NCI-H2081 treated with DMSO at 0.1 percent for 48 hours (cell line): ENCODE measurements around the gene MYD88.
"Not testable (repeated sequence)": the region's sequence is repeated elsewhere in the genome, so short reads cannot be mapped to it uniquely, and the experiment has no call there.

Source experiments
- DNase-seq: peaks from one replicate; lab custom pipeline; 2025; lab: John Stamatoyannopoulos, UW

Gene MYD88

GRCh38 chr3:38126121-38126892, 12.2 kb upstream of the MYD88 start:
- no peak for DNase-seq

- DNase-seq, result no peak
Observed at GRCh38 chr3:38127611-38128302, 10.7 kb upstream of the MYD88 start.

GRCh38 chr3:38128303-38128655, 10.2 kb upstream of the MYD88 start:
- no peak for DNase-seq

- no peak for DNase-seq
Observed at GRCh38 chr3:38129058-38129457, 9.4 kb upstream of the MYD88 start.

GRCh38 chr3:38130631-38131065, 7.8 kb upstream of the MYD88 start:
- no peak for DNase-seq

GRCh38 chr3:38131621-38132369, 6.7 kb upstream of the MYD88 start:
- DNase-seq, result no peak

- no peak for DNase-seq
Observed at GRCh38 chr3:38133209-38133556, 5.3 kb upstream of the MYD88 start.

- no peak for DNase-seq
Observed at GRCh38 chr3:38133557-38134405, 4.7 kb upstream of the MYD88 start.

- not testable (repeated sequence) for DNase-seq
Observed at GRCh38 chr3:38134517-38135143, 3.8 kb upstream of the MYD88 start.

GRCh38 chr3:38135621-38136277, 2.7 kb upstream of the MYD88 start:
- not testable (repeated sequence) for DNase-seq

GRCh38 chr3:38136393-38136776, 2.1 kb upstream of the MYD88 start:
- DNase-seq, result no peak

- peak; percentile 85 for DNase-seq
Observed at GRCh38 chr3:38136777-38137614, 1.5 kb upstream of the MYD88 start, which contains the start of gene ACAA1. ACAA1 (minus strand) TSS chr3:38137127; CDS start chr3:38137035, 92 bp downstream.

GRCh38 chr3:38137615-38138348, 679 bp upstream of the MYD88 start:
- DNase-seq, result no peak

- no peak for DNase-seq
Observed at GRCh38 chr3:38139191-38139590, 730 bp downstream of the MYD88 start.

- DNase-seq, result no peak
Observed at GRCh38 chr3:38139652-38140051, 1.2 kb downstream of the MYD88 start.

GRCh38 chr3:38140326-38141172, 2.1 kb downstream of the MYD88 start:
- DNase-seq, result no peak

- no peak for DNase-seq
Observed at GRCh38 chr3:38141173-38141951, 2.9 kb downstream of the MYD88 start.

- DNase-seq, result no peak
Observed at GRCh38 chr3:38141952-38142273, 3.5 kb downstream of the MYD88 start.
